Lung (tissue), 12 donors: ENCODE measurements around the gene SLC5A10. TPM values are rescaled to one million over a fixed set of nuclear protein-coding genes. Genes with fewer than 3 reads are reported as not detected.

ENCODE experiments used
- ATAC-seq: fragments of 200-7000 bp; cut with Tn5 transposase; one replicate; pipeline ENCODE4 v1.9.1; 2020; ENCODE audit warnings: moderate number of reproducible peaks; ENCODE audit not compliant: insufficient read depth, low FRiP score
- DNase-seq, 3 donors: peaks; one replicate each; pipeline ENCODE4 v3.0.0-alpha.2; 2013 to 2017
- H3K27ac ChIP-seq, 2 donors: one replicate each; pipeline ENCODE4 v1.5.1; 2013; ENCODE audit warnings: mild to moderate bottlenecking in 2 of 2, moderate library complexity in 2 of 2, control low read depth in 1 of 2, inconsistent platforms in 1 of 2, low read depth in 1 of 2, low read length in 1 of 2
- H3K27me3 ChIP-seq, 3 donors: one replicate each; pipeline ENCODE4 v1.5.1; 2013; ENCODE audit warnings: low read length in 2 of 3; ENCODE audit not compliant: control insufficient read depth in 3 of 3, insufficient read depth in 3 of 3
- H3K36me3 ChIP-seq, 4 donors: one replicate each; pipeline ENCODE4 v1.5.1; 2013; ENCODE audit warnings: low read length in 4 of 4, mild to moderate bottlenecking in 1 of 4, moderate library complexity in 1 of 4; ENCODE audit not compliant: control insufficient read depth in 4 of 4, insufficient read depth in 4 of 4
- H3K4me1 ChIP-seq, 5 donors: one replicate each; pipeline ENCODE4 v1.5.1; 2013; ENCODE audit warnings: low read length in 5 of 5, mild to moderate bottlenecking in 2 of 5, moderate library complexity in 1 of 5; ENCODE audit not compliant: control insufficient read depth in 5 of 5, insufficient read depth in 5 of 5
- H3K4me3 ChIP-seq: one replicate; pipeline ENCODE4 v1.5.1; 2013; ENCODE audit warnings: mild to moderate bottlenecking, control low read depth, moderate library complexity
- H3K9ac ChIP-seq, 2 donors: one replicate each; pipeline ENCODE4 v1.5.1; 2013; ENCODE audit warnings: low read length in 2 of 2, control low read depth in 1 of 2; ENCODE audit not compliant: insufficient read depth in 1 of 2
- H3K9me3 ChIP-seq, 4 donors: one replicate each; pipeline ENCODE4 v1.5.1; 2013; ENCODE audit warnings: low read length in 3 of 4, mild to moderate bottlenecking in 1 of 4, moderate library complexity in 1 of 4; ENCODE audit not compliant: control insufficient read depth in 4 of 4, insufficient read depth in 3 of 4
- CTCF ChIP-seq: IDR thresholded peaks from 2 replicates; pipeline ENCODE4 v1.5.1; 2012; ENCODE audit warnings: mild to moderate bottlenecking; ENCODE audit errors: control extremely low read depth, extremely low read depth
- WGBS, 2 donors: extraction: QIAGEN DNeasy Blood & Tissue Kit; methylation state at CpG; one replicate each; pipeline ENCODE4 v1.1.7; 2013; 5-methylcytosine and 5-hydroxymethylcytosine counted together
- polyA plus RNA-seq, 2 donors: library from polyadenylated mRNA; stranded (reverse); fragments of 200-250 nt; gene quantifications; one replicate each; pipeline ENCODE4 v1.2.1, GENCODE V29; 2013
- total RNA-seq, 2 donors: library from RNA; depleted of rRNA in 1 of 2; stranded (reverse); fragments of >200 nt in 1 of 2; gene quantifications; one replicate each; pipeline ENCODE4 v1.2.1, GENCODE V29; 2014 to 2021
- donor health status: control.
- donor health status: control.
- donor health status: Bipolar disorder and iron deficiency.
- donor health status: healthy.
- donor health status: DM: yes; HTN: yes; CAD: no.

The SLC5A10 gene
- total and polyA plus RNA-seq, 4 donors = 0.09 to 0.31 (median 0.21) TPM

- no peaks in the 10 kb centered on the region for H3K36me3 ChIP-seq
- DNase-seq (no peak), ATAC-seq (no peak)
- WGBS, 2 donors = 92 to 94% methylated on average over 13 of the region's 13 CpGs
- no peak for TF ChIP-seq CTCF
- H3K9me3 ChIP-seq = no peaks in the 10 kb centered on the region
- H3K4me3 ChIP-seq = peak overlapping the region; percentile 49
- peaks cover 0 to 7% (median 0%) of the 10 kb centered on the region in 5 donors for H3K4me1 ChIP-seq
- H3K27ac ChIP-seq = peak overlapping the region; percentile 43 to 87
- no peak overlapping the region for H3K9ac ChIP-seq
- peaks cover 0 to 3% (median 0%) of the 10 kb centered on the region in 3 donors for H3K27me3 ChIP-seq
These were observed 53.3 kb downstream of the SLC5A10 start for GRCh38 chr17:19005137-19005773.

- DNase-seq (no peak), ATAC-seq (no peak)
These were observed 53.9 kb downstream of the SLC5A10 start for GRCh38 chr17:19005789-19006430.

GRCh38 chr17:19006698-19007097 is 54.7 kb downstream of the SLC5A10 start:
- ATAC-seq (no peak), DNase-seq (no peak)
- Histone ChIP-seq H3K27ac (no peak overlapping the region), H3K4me1 (peaks cover 0 to 7% (median 0%) of the 10 kb centered on the region in 5 donors), H3K9me3 (no peaks in the 10 kb centered on the region), H3K36me3 (no peaks in the 10 kb centered on the region), H3K9ac (no peak overlapping the region), H3K4me3 (no peak overlapping the region), H3K27me3 (peaks cover 0 to 3% (median 0%) of the 10 kb centered on the region in 3 donors)
- no peak for TF ChIP-seq CTCF

More at GRCh38 chr17:19005789-19006430, 53.9 kb downstream of the SLC5A10 start:
- H3K9me3 ChIP-seq = no peaks in the 10 kb centered on the region
- no peak overlapping the region for H3K9ac ChIP-seq
- 88 to 92% methylated on average over 4 of the region's 4 CpGs for WGBS, 2 donors
- H3K4me3 ChIP-seq = no peak overlapping the region
- peaks cover 0 to 7% (median 0%) of the 10 kb centered on the region in 5 donors for H3K4me1 ChIP-seq
- no peak overlapping the region for H3K27ac ChIP-seq
- H3K27me3 ChIP-seq = peaks cover 0 to 3% (median 0%) of the 10 kb centered on the region in 3 donors
- H3K36me3 ChIP-seq = no peaks in the 10 kb centered on the region
- no peak for TF ChIP-seq CTCF
